Measurements from ENCODE around the gene GPR157.
"Not testable (repeated sequence)": the region's sequence is repeated elsewhere in the genome, so short reads cannot be mapped to it uniquely, and the experiment has no call there.

The GPR157 gene

GRCh38 chr1:9128520-9129265 lies at the start of gene GPR157:
TSS of gene GPR157 (minus strand) at chr1:9129102. CDS start at chr1:9129027, 75 bp downstream.
- FAIRE-seq = no peak
- DNase-seq (ENCODE audit: insufficient read length, low spot score) = no peak

GRCh38 chr1:9174762-9175161 lies 45.9 kb upstream of the GPR157 start:
- no peak for DNase-seq (ENCODE audit: insufficient read length, low spot score)
- no peak for FAIRE-seq

GRCh38 chr1:9174243-9174642 lies 45.3 kb upstream of the GPR157 start:
- DNase-seq (ENCODE audit: insufficient read length, low spot score) (no peak), FAIRE-seq (no peak)

GRCh38 chr1:9169601-9170137 lies 40.8 kb upstream of the GPR157 start:
- no peak for FAIRE-seq
- DNase-seq (ENCODE audit: insufficient read length, low spot score) = no peak

GRCh38 chr1:9167638-9168037 lies 38.7 kb upstream of the GPR157 start:
- FAIRE-seq = no peak
- DNase-seq (ENCODE audit: insufficient read length, low spot score) = no peak

- FAIRE-seq (no peak), DNase-seq (ENCODE audit: insufficient read length, low spot score) (no peak)
Measured at GRCh38 chr1:9166289-9167235, 37.7 kb upstream of the GPR157 start.

GRCh38 chr1:9165396-9165795 lies 36.5 kb upstream of the GPR157 start:
- FAIRE-seq = no peak
- DNase-seq (ENCODE audit: insufficient read length, low spot score) = no peak

GRCh38 chr1:9164919-9165318 lies 36.0 kb upstream of the GPR157 start:
- DNase-seq (ENCODE audit: insufficient read length, low spot score) = no peak
- FAIRE-seq = no peak

- DNase-seq (ENCODE audit: insufficient read length, low spot score) (no peak), FAIRE-seq (no peak)
Measured at GRCh38 chr1:9164532-9164900, 35.6 kb upstream of the GPR157 start.

GRCh38 chr1:9161963-9162362 lies 33.1 kb upstream of the GPR157 start:
- DNase-seq (ENCODE audit: insufficient read length, low spot score) (no peak), FAIRE-seq (no peak)

- no peak for FAIRE-seq
Measured at GRCh38 chr1:9161342-9161741, 32.4 kb upstream of the GPR157 start.

GRCh38 chr1:9160079-9160717 lies 31.3 kb upstream of the GPR157 start:
- DNase-seq (ENCODE audit: insufficient read length, low spot score) (no peak), FAIRE-seq (no peak)

More at GRCh38 chr1:9161342-9161741, 32.4 kb upstream of the GPR157 start:
- DNase-seq (ENCODE audit: insufficient read length, low spot score) = no peak

GRCh38 chr1:9155879-9156278 lies 27.0 kb upstream of the GPR157 start:
- FAIRE-seq (no peak), DNase-seq (ENCODE audit: insufficient read length, low spot score) (no peak)

GRCh38 chr1:9155405-9155804 lies 26.5 kb upstream of the GPR157 start:
- FAIRE-seq; DNase-seq (ENCODE audit: insufficient read length, low spot score): not testable (repeated sequence)

GRCh38 chr1:9153152-9153551 lies 24.2 kb upstream of the GPR157 start:
- FAIRE-seq = no peak

GRCh38 chr1:9152535-9152934 lies 23.6 kb upstream of the GPR157 start:
- FAIRE-seq (no peak), DNase-seq (ENCODE audit: insufficient read length, low spot score) (no peak)

More at GRCh38 chr1:9153152-9153551, 24.2 kb upstream of the GPR157 start:
- no peak for DNase-seq (ENCODE audit: insufficient read length, low spot score)

GRCh38 chr1:9151328-9151860 lies 22.5 kb upstream of the GPR157 start:
- DNase-seq (ENCODE audit: insufficient read length, low spot score) (no peak), FAIRE-seq (no peak)

- DNase-seq (ENCODE audit: insufficient read length, low spot score) = no peak
Measured at GRCh38 chr1:9150582-9151327, 21.9 kb upstream of the GPR157 start.

GRCh38 chr1:9149837-9150581 lies 21.1 kb upstream of the GPR157 start:
- no peak for DNase-seq (ENCODE audit: insufficient read length, low spot score)
- FAIRE-seq = no peak

More at GRCh38 chr1:9150582-9151327, 21.9 kb upstream of the GPR157 start:
- no peak for FAIRE-seq

Measured in HTR-8/SVneo (cell line).